Omental fat pad (tissue), 4 donors: ENCODE measurements around the gene AREG. TPM values are rescaled to one million over a fixed set of nuclear protein-coding genes. Genes with fewer than 3 reads are reported as not detected.
A peak's percentile ranks its signal among the peaks of the same experiment; 100 is the strongest.
"Not testable (repeated sequence)": the region's sequence is repeated elsewhere in the genome, so short reads cannot be mapped to it uniquely, and the experiment has no call there.

Source experiments
- ATAC-seq: fragments of 150-250 bp; one replicate; pipeline ENCODE4 v1.9.1; 2016; ENCODE audit warnings: mild to moderate bottlenecking, moderate library complexity; ENCODE audit not compliant: low FRiP score
- DNase-seq: peaks from one replicate; pipeline ENCODE4 v3.0.0-alpha.2; 2019; ENCODE audit warnings: low spot score
- total RNA-seq, 4 donors: library from RNA; depleted of rRNA; stranded (reverse); fragments of >200 nt; gene quantifications; one replicate each; pipeline ENCODE4 v1.1.0, GENCODE V29; 2016
- TF ChIP-seq, protein P1 (sequence below), 3 donors: fragments of 450-650 bp; IDR thresholded peaks; one replicate each; pipeline ENCODE4 v1.5.1; 2016 to 2017; ENCODE audit warnings: antibody characterized with exemption in 3 of 3, mild to moderate bottlenecking in 3 of 3, moderate library complexity in 2 of 3

Gene AREG, protein sequence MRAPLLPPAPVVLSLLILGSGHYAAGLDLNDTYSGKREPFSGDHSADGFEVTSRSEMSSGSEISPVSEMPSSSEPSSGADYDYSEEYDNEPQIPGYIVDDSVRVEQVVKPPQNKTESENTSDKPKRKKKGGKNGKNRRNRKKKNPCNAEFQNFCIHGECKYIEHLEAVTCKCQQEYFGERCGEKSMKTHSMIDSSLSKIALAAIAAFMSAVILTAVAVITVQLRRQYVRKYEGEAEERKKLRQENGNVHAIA
- total RNA-seq = 100 to 1,000 TPM in 1 of 4 donors, 10 to 100 TPM in 3; 31.2 to 202 (median 43.7) TPM

DNA sequence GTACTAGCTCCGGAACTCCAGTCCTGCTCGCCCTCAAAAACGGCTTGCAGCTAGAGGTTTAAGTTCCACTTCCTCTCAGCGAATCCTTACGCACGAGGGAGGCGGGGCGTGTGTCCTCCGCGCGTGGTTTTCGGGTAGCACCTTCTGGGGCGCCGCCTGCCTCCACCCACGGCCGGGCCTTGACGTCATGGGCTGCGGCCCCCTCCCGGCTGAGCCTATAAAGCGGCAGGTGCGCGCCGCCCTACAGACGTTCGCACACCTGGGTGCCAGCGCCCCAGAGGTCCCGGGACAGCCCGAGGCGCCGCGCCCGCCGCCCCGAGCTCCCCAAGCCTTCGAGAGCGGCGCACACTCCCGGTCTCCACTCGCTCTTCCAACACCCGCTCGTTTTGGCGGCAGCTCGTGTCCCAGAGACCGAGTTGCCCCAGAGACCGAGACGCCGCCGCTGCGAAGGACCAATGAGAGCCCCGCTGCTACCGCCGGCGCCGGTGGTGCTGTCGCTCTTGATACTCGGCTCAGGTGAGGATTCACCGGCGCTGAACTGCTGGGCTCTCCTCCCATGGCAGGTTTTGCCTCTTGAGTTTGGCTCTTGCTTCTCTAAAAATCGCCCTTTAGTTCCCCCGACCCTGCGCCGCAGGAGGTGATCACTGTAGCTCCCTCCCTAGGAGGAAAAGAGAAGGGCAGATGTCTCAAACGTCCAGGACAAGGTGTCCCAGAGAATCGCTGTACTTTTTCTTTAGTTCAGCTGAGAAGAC is at the start of gene AREG:
Gene AREG (plus strand): TSS at position 246 of the 752 bp plus-strand sequence. CDS start 210 bp downstream, at position 456.
- ATAC-seq = peak; percentile 98
- DNase-seq = peak; percentile 63
- TF ChIP-seq, protein P1, sequence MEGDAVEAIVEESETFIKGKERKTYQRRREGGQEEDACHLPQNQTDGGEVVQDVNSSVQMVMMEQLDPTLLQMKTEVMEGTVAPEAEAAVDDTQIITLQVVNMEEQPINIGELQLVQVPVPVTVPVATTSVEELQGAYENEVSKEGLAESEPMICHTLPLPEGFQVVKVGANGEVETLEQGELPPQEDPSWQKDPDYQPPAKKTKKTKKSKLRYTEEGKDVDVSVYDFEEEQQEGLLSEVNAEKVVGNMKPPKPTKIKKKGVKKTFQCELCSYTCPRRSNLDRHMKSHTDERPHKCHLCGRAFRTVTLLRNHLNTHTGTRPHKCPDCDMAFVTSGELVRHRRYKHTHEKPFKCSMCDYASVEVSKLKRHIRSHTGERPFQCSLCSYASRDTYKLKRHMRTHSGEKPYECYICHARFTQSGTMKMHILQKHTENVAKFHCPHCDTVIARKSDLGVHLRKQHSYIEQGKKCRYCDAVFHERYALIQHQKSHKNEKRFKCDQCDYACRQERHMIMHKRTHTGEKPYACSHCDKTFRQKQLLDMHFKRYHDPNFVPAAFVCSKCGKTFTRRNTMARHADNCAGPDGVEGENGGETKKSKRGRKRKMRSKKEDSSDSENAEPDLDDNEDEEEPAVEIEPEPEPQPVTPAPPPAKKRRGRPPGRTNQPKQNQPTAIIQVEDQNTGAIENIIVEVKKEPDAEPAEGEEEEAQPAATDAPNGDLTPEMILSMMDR (IDR thresholded peaks at IDR 0.05) = no peak

DNA sequence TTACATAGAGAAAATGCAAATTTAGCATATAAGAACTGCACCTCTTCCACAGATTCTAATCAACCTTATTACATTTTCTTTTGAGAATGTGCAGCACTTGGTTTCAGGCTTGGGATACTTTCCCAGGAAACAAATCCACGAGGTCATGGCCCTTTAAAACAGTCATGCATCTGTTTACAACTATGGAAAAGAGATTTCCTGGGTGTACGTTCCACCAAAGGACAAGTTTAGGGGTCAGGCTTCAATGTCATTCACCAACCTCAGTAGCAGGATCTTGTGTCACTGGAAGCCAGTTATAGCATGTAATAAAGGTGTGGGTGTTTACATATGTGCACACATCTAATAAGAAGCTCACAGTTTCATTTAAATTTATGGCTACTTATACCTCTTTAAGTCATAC is 49.3 kb upstream of the AREG start:
- DNase-seq = no peak
- TF ChIP-seq, protein P1 (IDR thresholded peaks at IDR 0.05) = no peak
- no peak for ATAC-seq

DNA sequence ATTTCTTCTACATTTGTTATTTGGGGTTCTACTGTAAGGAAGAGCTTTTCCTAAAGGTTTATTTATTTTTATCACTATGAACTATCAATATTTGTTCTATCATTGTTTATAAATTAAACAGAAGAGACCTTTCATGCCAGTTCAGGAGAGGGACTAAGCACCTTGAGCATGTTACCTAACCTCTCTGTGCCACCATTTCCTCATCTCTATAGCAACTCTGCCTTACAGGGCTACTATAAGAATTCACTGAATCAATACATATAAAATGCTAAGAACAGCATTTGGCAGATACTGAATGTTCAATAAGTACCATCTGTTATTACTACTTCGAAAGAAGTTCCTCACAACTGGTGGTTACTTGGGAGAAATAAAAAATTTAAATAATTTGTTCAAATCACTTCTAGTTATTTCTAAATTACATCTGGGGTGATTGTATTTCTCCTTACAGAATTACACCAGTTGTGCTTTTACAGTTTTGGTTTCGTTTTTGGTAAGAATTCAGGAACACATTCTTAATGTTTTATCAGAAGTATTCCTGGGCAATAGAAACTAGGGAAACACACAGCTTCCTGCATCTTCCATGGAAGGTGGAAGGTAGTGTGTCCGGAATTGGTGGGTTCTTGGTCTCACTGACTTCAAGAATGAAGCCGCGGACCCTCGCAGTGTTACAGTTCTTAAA is 47.0 kb upstream of the AREG start:
- peak; percentile 50 for ATAC-seq

DNA sequence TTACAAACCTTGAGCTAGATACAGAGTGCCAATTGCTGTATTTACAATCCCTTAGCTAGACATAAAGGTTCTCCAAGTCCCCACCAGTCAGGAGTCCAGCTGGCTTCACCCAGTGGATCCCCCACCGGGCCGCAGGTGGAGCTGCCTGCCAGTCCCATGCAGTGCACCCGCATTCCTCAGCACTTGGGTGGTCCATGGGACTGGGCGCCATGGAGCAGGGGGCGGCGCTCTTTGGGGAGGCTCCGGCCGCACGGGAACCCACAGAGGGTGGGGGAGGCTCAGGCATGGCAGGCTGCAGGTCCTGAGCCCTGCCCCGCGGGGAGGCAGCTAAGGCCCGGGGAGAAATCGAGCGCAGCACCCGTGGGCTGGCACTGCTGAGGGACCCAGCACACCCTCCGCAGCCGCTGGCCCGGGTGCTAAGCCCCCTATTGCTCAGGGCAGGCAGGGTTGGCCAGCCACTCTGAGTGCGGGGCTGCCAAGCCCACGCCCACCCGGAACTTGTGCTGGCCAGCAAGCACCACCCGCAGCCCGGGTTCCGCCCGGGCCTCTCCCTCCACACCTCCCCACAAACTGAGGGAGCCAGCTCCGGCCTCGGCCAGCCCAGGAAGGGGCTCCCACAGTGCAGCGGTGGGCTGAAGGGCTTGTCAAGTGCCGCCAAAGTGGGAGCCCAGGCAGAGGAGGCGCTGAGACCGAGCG is 45.9 kb upstream of the AREG start:
- ATAC-seq, DNase-seq: not testable (repeated sequence)

More for the DNA sequence above, 47.0 kb upstream of the AREG start:
- no peak for DNase-seq
- TF ChIP-seq, protein P1 (IDR thresholded peaks at IDR 0.05) = no peak

DNA sequence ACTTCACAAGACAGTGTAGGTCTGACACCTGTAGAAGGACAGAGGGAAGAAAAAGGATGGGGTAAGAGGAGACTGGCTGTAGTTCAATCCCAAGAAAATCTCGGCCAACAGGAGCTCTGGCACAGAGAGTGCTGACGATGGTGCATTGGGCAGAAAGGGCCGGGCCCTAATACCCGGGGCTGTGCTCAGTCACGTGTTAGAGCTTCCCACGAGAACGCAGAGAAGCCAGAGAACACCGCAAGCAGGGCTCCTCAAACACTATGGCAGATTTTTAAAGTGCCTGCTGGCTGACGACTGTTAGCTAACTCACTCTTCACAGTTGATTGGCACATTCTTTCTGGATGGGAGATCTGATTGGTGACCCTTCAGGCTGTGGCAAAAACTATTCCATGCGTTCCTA is 44.5 kb upstream of the AREG start:
- ATAC-seq (no peak), DNase-seq (no peak)
- TF ChIP-seq, protein P1 (IDR thresholded peaks at IDR 0.05) = no peak

DNA sequence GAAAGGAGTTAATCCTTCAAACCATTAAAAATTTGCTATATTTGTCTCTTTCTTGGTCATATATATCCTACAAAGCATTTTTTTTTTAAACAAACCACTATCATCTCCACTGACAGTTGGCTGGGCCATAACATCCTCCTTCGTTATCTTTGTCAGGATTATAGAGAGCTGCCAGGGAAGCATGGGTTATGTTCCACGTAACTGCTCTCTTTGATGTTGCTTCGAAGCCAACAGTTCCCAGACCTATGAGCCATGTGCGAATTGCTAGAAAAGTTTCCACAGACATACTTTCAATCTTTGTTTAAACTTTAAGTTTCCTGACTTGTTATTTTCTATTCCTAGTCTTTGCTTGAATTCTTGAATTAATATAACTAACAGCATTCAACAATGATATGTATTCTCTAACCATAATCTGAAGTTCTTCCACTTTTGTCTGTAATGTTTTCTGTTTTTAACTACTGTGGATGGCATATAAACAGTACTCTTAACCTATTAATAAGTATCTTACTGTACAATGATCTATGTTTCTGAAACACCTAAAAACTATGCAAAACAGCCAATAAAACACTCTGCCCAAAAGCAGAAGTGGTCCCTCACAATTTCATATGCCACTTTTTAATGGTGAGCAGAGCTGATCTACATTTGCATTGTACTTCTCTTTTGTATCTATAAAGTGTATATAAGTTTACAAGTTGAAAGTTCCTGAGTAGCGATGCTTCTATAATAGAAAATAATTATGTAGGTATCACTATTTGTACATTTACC is 42.1 kb upstream of the AREG start:
- DNase-seq (no peak), ATAC-seq (peak; percentile 62)
- TF ChIP-seq, protein P1 (IDR thresholded peaks at IDR 0.05) = no peak
